GM18517 (cell line): ENCODE data around the gene OPRM1.
"Not testable (repeated sequence)": the region's sequence is repeated elsewhere in the genome, so short reads cannot be mapped to it uniquely, and the experiment has no call there.

Experiments
- ATAC-seq: cut with Tn5 transposase; IDR thresholded peaks from one replicate; pipeline ENCODE4 v1.9.1; 2021; ENCODE audit warnings: mild to moderate bottlenecking, moderate library complexity; ENCODE audit not compliant: unreplicated experiment

OPRM1 gene

DNA sequence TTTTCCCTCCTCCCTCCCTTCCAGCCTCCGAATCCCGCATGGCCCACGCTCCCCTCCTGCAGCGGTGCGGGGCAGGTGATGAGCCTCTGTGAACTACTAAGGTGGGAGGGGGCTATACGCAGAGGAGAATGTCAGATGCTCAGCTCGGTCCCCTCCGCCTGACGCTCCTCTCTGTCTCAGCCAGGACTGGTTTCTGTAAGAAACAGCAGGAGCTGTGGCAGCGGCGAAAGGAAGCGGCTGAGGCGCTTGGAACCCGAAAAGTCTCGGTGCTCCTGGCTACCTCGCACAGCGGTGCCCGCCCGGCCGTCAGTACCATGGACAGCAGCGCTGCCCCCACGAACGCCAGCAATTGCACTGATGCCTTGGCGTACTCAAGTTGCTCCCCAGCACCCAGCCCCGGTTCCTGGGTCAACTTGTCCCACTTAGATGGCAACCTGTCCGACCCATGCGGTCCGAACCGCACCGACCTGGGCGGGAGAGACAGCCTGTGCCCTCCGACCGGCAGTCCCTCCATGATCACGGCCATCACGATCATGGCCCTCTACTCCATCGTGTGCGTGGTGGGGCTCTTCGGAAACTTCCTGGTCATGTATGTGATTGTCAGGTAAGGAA is at the start of gene OPRM1:
Gene OPRM1 (plus strand): TSS at position 10 of the 612 bp plus-strand sequence. CDS start 305 bp downstream, at position 315.
- ATAC-seq: no peak

DNA sequence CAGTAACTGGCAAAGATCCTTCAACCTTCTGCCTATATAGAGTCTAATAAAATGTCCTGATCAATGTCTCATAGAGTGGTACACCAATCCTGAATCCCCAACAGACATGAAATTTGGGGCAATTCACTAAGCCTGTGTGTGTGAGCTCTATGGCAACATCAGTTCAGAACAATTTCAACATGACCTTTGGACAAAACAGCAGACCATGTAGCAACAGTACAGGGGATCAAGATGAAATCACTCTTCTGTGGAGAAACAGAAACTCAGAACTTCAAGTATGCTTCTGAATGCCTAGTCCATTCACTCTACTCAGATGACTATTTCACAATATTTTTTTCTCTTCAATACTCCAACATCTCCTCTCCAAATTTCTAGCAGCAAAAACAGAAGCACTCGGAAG is 49.1 kb upstream of the OPRM1 start:
- no peak for ATAC-seq

DNA sequence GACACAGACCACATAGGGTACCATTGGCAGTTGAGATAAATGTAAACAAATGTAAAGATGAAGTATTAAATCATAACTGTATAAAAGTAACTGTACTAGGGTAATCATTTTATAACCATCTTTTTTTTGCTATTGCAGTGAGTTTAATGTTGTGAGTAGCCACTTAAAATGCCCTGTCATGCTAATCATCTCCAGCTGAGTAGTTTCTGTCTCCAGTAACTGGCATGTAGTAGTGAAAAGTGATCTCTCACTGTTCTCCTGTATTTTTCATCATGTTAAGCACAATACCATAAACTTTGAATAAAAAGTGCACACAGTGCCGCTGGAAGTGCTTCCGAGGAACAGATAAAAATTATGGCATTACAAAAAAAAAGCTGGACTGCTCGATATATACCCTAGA is 45.0 kb upstream of the OPRM1 start:
- ATAC-seq: no peak

DNA sequence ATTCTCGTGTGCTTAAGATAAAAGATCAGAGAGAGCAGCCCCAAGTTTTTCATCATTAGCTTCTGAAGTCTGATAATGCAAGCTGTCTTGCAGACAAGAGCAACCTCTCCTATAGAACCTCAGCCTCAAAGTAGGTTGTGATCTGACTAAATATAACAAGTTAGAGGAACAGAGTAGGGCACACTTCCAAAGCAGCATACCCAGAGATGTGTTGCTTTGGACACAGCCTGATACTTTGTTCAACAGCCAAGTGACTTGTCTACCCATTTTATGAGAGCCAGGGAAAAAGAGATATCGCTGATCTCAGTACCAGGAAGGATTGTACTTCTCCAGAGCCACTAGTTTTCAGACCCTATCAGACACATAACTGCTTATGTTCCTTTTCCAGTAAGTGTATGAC is 44.2 kb upstream of the OPRM1 start:
- ATAC-seq: no peak

DNA sequence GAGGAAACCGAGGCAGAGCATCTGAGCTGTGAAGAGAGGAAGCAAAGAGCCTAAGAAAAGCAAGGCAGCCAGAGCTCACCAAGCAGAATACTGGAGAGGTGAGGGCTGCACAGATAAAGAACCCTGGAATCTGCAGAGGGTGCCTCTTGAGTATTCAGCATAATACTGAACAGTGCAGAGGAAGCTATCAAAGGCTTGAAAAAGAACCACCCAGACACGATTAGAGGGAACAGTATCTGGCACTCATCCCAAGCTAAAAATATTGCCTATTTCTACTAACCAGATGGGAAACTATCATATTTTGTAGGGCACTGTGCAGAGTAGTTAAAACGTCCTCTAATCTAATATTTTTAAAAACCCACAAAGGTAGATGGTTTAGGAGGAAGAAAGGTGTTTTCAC is 41.8 kb upstream of the OPRM1 start:
- no peak for ATAC-seq

DNA sequence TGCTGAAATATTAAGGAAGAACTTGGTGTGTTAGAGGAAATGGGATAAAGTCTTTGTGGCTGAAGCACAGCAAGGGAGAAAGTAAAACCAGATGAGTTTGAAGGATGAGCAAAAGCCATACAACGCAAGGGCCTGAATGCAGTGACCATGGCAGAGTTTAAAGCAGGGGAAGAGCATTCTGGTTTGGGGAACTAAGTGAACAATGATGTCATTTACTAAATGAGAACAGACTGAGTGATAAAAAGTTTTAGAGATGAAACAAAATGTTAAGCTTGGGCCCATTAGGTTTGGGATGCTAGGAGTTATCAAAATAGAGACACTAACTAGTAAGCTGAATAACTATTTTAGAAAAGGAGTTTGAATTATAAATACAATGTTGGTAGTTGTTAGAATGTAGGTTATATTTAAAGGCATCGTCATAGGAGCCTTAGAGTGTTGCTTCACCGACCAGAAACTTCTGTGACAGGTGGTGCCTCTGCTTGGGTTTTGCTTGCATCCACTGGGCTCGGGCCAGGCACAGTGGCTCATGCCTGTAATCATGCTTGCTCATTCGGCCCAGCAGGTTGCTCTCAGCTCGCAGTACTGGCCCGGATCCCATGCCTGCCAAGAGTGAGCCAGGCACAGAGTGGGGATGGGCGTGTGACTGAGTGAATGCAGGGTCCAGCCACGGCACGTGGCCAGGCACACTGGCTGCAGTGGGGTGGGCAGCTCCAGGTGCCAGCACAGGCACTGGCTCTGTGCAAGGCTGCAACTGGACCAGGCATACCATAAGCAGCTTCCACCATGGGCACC is 37.4 kb upstream of the OPRM1 start:
- no peak for ATAC-seq

DNA sequence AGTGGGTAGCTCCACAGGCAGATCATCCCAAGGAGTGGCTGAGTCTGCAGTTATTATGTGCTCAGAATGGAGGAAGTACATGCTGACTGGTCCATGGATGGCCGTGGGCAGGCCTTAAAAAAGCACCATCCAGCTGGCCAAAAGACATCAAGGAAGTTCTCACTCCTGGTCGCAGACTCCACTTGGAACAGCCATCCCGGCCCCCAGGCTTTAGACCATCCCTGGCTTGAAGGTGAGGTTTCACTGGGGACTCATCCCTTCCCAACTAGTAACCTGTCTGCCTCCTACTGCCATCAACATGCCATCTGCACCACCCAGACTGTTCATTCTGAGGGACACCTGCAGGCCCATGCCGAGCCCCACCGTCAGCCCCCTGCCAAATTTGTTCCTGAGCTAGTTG is 36.1 kb upstream of the OPRM1 start:
- no peak for ATAC-seq

DNA sequence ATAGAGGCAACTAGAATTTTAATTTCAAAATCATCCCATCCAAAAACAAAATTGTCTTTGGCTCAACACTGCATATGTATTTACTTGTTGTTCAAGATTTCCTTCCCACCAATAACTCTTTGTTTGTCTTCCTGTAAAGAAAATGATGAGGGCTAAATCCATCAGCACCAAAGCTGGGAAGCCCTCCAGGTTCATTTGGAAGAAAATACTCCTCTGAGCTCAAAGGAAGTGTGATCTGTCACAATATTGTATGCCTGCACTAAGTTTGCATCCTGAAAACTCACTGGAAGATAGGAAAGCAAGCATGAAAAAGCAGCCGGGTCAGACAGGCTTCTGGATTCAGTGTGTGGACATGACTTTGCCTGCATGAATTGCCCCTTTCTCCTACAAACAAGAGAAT is 28.7 kb upstream of the OPRM1 start:
- no peak for ATAC-seq

DNA sequence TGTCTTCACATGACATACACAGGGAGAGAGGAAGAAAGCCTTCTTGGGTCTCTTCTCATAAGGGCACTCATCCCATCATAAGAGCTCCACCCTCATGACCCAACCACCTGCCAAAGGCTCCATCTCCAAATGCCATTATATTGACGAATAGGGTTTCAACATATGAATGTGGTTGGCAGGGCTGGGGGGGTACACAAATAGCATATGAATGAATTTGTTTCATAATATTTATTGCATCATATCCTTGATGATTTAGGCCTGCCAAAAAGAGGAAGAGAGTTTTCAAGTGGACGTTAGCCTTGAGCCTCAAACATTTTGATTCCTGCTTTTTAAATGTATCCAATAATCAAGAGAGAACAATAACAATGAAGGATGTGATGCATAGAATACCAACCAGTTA is 26.2 kb upstream of the OPRM1 start:
- no peak for ATAC-seq

DNA sequence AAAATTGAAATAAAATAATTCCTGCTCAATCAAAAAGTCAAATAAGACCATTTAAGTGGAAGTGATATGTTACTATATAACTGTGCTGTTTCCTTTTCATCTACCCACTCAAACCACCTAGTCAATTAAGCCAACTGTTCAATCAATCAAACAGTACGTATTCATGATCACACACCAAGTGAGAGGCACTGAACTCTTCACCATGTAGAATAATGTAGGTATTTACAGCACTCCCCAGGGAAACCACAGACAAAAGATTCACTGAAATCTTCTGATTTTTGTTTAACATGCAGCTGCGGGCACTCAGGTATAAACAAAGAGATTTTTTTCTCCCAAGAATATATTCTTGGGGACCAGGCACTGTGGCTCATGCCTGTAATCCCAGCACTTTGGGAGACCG is 21.3 kb upstream of the OPRM1 start:
- no peak for ATAC-seq

DNA sequence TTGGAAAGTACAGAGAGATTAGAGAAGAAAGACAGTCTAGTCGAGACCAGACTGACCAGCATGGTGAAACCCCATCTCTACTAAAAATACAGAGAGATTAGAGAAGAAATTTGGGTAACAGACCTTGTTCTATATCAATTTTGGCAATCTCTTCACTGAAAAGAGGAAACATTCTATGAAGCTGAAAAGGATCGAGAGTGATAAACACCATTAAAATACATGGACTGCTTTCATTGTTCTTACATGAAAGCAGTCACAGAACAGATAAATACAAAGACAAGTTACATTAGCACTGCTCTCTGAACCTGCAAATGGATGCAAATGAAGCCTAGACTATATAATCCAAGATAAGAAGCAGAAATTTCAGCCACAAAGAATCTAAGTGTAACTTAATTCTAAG is 8.4 kb upstream of the OPRM1 start:
- no peak for ATAC-seq

DNA sequence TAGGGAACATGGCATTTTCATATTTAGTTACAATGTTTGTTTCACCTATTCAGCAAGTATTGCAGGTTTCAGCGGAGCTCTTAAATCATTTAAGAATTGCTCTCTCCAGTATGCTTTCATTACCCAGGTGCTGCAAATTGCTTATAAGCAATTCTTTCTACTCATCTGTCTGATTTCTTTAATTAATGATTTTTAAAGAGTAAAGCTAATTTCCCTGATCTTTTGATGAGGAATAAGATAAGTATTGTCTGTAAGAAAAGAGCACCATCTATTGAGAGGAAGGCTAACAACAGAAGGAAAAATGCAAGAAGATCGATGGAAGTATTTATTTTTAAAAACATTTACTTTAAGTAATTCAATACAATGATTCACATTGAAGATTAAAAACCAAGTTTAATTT is 2.0 kb downstream of the OPRM1 start:
- ATAC-seq: no peak

DNA sequence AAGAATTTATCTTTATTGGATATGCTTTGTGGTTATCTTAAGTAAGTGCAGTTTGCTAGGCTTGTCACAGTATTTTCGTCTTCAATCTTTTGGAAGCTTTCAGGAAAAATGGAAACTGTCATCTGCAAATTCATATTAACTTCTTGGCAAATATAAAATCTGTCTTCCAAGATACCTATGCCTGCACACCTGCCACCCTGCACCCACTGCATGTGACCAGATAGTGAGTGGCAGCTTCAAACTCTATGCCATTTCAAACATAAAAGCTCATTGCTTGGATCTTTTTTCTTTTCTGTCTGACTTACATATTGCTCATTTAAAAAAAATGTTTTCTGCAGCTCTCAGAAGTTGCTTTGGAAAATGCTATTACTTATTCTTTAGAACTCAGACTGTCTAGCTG is 14.1 kb downstream of the OPRM1 start:
- no peak for ATAC-seq

DNA sequence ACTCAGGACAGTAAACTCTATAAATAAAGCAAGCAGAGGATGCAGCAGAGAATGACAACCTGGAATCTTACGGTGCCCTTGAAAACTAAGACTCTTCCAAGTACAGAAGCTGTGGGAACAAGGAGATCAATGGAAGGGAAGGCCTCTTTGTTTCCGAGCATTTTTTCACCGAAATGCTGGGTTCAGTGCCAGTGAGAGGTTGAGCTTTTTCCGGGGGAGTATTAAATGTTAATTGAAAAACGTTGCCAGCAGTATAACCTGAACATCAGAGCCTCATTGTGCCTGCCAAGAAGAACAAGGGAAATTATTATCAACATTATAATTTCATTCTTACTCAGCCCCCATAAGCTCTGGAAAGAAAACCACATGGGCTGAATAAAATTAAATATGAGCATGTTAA is 17.5 kb downstream of the OPRM1 start:
- ATAC-seq: no peak

DNA sequence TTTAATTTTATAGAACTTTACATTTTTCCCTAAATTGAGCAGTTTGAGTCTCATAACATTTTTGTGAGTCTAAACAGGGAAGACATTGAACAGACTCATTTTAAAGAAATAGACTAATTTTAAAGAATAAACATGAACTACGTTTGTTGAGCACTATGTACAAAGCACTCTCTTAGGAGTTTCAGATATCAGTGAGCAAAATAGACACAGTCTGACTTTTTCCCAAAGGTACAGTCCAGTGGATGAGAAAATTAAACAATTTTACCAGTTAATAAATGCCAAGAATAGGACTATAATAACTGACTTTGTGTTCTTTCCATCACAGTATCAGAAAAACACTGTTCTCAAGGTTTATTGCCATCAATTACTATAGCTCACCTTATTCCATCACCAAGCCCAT is 18.1 kb downstream of the OPRM1 start:
- no peak for ATAC-seq

DNA sequence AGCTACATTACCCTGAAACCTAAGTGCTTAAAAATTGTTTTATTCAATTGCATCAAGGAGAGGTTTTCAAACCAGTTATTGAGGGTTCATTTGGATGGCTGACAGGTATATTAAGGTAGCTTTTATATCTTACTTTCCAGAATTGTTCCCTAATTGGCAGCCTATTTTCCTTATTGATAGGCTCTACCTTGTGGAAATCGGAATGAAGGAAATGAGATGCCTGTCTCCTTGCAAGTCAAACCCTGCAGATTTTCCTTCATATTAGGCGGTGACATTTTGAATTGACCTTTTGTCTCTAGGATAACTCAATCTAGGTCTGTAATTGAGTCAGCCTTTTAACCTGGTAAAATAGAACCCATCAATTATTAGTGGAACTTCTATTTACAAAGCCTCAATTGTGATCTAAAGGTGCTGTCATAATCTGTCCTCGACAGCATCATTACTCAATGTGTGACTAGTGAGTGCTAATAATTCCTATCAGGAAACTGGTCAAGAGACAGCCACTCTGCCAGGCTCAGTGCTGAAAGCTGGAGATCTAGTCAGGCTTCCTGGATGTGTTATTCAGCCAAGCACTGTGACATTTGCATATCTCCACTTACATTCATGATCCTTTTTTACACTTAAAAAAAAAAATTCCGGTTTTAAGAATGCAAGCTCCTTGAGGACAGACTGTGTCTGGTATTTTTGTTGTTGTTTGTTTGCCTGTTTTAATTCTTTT is 20.1 kb downstream of the OPRM1 start:
- no peak for ATAC-seq

DNA sequence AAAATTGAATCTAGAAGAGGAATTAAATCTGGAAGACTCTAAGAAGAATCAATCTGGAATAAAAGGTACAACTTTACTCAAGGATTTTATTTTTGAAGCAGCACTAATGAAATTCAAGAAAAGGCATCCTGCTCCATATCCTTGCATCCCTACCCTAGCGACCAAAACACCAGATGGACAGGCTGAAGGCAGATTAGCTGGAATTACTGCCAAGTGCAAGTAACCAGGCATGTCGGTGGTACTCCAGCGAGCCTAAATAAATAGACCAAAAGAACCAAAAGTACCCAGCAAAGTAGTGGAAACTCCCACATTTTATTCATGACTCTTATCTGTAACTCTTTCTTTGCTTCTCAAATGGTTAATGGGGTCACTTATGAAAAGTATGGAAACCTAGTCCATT is 21.0 kb downstream of the OPRM1 start:
- no peak for ATAC-seq

DNA sequence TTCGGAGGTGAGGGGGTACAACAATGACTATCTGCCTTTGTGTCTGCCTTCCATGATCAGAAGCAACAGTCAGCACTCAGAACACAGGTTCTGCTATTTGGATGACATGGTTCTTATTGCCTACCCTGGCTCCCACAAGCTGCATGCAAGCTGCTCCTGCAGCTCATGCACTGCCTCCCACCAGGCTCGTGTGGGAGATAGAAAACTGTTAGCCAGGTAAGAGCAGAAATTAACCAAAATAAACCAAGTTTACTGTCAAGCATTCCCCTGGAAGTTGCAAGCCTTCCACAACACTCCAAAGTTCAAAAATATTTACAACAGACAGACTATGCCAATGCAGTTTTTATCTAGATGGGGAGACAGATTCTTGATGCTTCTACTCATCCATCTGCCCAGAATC is 31.0 kb downstream of the OPRM1 start:
- ATAC-seq: no peak

DNA sequence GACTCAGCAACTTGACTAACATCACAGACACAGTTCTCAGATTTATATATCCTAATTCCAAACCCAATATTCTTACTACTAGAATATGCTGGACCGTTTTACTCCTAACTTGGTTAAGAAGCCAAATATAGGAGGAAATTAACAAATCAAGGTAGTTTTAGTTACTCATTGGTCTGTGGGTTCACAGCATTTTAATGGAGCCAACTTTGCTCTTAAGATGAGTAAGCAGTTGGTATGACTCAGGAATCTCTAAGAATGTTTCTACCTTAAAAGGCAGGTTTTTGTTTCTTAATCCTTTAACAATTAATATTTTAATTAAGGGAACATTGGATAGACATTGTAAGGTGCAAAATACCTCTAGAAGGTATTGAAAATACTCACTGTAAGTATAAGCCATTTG is 31.6 kb downstream of the OPRM1 start:
- ATAC-seq: no peak

DNA sequence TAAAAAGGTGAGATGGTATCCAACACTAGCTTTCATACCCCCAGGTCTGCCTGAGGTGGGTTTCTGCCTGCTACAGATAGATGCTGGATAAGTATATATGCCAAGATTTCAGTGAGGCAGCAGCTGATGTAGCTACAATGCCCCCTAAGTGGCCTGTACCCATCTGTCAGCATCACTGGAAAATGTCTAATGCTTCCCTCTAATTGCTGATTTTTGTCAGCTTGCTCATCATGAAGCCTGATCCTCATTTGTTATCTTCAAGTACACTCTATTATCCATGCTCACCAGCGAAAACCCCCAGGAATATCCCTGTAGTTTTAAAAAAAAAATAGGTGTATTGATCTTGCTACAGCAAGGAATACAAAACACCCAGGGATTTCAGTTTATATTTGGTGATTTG is 32.2 kb downstream of the OPRM1 start:
- ATAC-seq: no peak

DNA sequence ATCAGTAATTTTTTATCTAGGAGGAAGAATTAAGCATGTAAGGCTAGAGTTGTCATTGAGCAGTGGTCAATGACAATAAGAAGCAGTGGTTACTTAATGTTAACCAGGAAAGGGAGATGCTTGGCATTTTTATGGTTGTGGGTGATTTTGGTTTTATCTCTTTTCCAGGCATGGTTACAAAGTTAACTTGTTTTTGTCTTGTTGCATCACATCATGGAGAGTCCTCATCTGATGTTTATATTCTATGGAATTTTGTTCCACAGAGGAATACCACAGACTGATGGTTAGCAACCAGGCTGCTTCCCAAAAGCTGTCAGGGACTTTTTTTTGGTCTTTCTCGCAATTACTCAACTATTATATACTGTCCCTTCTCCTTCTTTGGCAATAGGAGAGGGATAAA is 32.7 kb downstream of the OPRM1 start:
- ATAC-seq: no peak

DNA sequence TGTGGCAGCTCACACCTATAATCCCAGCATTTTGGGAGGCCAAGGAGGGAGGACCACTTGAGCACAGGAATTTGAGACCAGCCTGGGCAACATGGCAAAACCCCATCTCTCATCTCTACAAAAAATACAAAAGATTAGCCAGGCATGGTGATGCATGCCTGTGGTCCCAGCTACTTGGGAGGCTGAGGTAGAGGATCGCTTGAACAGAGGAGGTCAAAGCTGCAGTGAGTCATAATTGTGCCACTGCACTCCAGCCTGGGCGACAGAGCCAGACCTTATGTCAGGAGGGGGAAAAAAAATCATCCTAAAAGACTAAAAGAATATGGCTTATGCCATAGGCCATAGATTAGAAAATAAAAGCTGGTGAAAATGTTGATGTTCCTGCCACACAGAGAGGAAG is 39.6 kb downstream of the OPRM1 start:
- not testable (repeated sequence) for ATAC-seq
